Left cardiac atrium (tissue), 4 donors: ENCODE results near the gene PPM1M. TPM values are rescaled to one million over a fixed set of nuclear protein-coding genes. Genes with fewer than 3 reads are reported as not detected.
"Not testable (repeated sequence)": the region's sequence is repeated elsewhere in the genome, so short reads cannot be mapped to it uniquely, and the experiment has no call there.

Experiments
- ATAC-seq, 2 donors: fragments of 200-7000 bp; cut with Tn5 transposase; one replicate each; pipeline ENCODE4 v1.9.1; 2020; ENCODE audit warnings: mild to moderate bottlenecking in 2 of 2, moderate library complexity in 2 of 2
- DNase-seq: peaks from one replicate; pipeline ENCODE4 v3.0.0-alpha.2; 2020
- intact Hi-C, 2 donors: fragments of 100-400 bp; cut with DNase I; formaldehyde crosslinking; loops; one replicate each; pipeline versions ENCODE4 v1.14.1 to v1.15.1; 2022 to 2023
- total RNA-seq, 2 donors: library from RNA; stranded (reverse); fragmentation: NEBNext Ultra II Directional; extraction: Animal tissue kit (Norgen Biotek cat#: 25700); gene quantifications; one replicate each; pipeline ENCODE4 v1.2.1, GENCODE V29; 2021
- donor health status: DM: no; HTN: yes; CAD: no.
- donor health status: DM: no; HTN: yes; CAD: no; lungs with severe emphysema.
- donor health status: DM: yes; HTN: yes; CAD: no.
- donor health status: Dilated cardiomyopathy.

PPM1M gene
- total RNA-seq, 2 donors from 2014 or later: 11.8 to 17.4 TPM

DNA sequence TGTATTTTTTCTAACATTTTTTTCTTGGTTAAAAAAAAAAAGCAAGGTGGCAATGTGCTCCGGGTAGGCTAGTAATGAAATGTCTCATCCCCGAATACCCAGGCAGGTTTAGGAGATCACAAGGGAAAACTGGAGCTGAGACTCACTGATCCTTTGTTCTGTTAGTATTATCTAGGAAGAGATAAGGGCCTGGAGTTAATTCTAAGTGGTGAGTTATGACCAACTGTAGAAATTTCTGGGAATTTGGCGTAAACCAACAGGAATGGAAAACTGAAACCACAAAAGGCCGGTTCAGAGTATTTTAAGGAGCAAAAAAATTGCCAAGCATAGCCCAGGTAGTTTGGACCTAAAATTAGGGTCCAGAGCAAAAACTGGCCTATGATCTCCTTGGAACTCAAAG, 12.4 kb downstream of the PPM1M start:
- intact Hi-C loops: no loop called here
- ATAC-seq: no peak
- no peak for DNase-seq

DNA sequence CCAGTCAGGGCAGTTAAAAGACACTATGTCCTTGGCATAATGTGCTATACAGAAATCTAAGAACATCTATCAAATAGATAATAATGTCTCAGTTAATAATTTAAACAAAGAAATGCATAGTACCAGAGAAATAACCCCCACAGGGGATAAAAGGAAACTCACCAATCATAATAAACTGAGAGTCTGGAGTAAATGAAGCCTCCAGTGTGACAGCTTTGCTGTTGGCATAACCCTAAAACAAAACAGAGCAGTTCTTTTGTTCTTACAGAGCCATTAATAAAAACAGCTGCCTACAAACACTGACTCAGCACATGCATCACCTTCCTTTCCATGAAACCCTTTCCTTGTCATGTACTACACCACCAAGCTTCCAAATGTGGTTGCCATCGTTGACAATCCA, 13.5 kb downstream of the PPM1M start:
- intact Hi-C loops: no loop called here
- no peak for DNase-seq
- ATAC-seq: no peak

DNA sequence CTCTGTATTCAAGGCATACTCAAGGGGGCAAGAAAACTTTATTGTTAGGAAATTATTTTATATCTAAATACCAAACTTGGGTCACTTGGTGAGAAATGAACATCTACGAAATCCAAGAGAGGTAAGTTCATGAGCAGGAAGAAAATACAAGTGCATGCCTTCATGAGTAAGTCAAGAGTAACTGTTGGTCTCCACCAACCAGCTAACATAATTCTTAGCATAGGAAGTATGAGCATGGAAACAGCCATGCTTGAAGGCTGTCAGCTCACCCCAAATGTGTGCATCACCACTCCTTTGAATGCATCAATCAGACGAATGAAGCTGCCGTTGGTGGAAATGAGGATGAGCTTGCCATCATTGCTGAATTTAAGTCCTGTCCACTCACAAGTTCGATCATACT, 13.9 kb downstream of the PPM1M start:
- DNase-seq (no peak), ATAC-seq (no peak)
- intact Hi-C loops: no loop called here

DNA sequence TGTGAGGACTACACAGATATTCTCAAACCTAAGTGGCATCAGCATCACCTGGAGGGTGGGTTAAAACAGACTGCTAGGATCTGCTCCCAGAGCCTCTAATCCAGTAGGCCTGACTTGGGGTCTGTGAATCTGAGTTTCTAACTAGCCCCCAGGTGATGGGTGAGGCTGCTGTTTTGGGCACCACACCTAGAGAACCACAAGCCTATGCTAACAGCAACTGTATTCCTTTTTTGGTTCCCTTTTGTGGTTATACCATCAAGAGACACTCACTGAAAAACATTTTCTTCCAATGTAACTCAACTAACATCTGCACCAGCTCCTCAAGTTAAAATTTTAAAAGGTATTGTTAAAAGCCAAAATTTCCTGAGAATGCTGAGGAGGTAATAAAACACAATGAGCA, 16.9 kb downstream of the PPM1M start:
- ATAC-seq (no peak), DNase-seq (no peak)
- intact Hi-C loops: no loop called here

DNA sequence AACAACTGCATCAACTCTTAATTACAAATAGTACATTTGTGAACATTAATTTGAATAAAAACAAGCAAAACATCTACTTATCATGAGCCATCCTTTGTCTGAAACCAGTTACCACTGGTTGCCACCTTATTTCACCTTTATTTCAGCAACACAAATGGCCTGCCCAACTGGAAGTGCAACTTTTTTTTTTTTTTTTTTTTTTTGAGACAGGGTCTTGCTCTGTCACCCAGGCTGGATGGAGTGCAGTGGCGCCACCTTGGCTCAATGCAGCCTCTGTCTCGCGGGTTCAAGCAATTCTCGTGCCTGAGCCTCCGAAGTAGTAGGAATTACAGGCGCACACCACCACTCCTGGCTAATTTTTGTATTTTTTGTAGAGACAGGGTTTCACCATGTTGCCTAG, 19.8 kb downstream of the PPM1M start:
- DNase-seq (no peak), ATAC-seq (no peak)
- intact Hi-C loops: no loop called here

DNA sequence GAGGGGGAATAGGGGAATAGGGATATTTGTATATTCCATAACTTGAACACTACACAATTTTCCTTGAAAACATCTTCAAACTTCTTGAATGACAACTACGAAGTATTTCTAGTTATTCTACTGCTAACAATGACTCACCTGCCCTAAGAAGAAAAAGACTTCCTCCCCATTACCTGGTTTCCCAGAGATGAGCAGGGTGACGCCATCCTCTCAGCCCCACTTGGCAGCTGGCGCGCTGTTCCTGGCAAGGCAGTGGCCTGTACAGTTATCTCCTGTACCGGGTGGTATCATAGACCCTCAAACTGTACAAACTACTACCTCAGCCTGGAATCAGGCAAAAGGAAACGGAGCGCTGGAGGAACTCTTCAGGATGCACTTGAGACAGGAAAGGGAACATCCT, 22.5 kb downstream of the PPM1M start:
- ATAC-seq: peak in 1 of 2 donors; percentile 43
- intact Hi-C loops: no loop called here
- DNase-seq: no peak

DNA sequence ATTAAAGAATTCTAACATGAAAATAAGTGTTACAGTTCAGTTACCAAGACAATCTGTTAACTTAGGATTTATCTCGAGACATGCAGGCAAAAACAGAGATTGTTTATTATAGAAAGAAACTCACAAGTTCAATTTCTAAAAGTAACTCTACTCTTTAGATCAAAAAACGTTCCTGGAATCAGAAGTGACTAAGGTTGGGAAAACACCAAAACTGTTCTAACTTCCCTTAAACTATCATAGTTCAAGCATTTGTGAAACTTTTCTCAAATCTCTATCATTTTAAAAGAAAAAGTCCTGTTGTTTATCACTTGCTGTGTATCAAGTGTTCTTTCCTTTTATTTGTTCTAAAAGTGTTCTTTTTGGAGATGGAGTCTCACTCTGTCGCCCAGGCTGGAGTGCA, 24.2 kb downstream of the PPM1M start:
- no peak for ATAC-seq
- no peak for DNase-seq
- intact Hi-C loops: no loop called here

DNA sequence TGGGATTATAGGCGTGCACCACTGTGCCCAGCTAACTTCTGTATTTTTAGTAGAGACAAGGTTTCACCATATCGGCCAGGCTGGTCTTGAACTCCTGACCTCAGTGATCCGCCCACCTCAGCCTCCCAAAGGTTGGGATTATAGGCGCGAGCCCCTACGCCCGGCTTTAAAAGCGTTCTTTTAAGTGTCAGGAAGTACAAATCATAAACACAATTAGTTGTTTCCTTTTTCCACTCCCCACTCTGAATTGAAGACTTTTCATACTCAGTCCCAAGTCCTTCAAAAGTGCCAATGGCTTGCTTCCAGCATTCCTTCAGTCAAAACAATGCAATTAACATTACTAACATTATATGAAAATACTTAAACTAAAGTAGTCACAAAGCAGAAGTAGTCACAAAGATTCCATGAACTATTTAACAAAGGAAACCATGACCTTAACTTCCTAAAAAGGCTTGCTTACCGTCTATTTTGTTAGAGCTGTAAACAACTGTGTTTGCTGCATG, 24.7 kb downstream of the PPM1M start:
- peak in 1 of 2 donors; percentile 21 for ATAC-seq
- intact Hi-C loops: no loop called here
- DNase-seq: no peak

DNA sequence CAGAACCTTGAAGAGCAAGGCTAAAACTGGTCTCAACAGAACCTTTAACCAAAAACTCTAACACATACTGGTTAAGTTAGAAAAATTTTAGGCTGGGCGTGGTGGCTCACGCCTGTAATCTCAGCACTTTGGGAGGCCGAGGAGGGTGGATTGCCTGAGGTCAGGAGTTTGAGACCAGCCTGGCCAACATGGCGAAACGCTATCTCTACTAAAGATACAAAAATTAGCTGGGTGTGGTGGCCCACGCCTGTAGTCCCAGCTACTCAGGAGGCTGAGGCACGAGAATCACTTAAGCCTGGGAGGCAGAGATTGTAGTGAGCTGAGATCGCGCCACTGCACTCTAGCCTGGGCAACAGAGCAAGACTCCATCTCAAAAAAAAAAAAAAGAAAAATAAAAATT, 26.6 kb downstream of the PPM1M start:
- intact Hi-C loops: not testable (repeated sequence)

DNA sequence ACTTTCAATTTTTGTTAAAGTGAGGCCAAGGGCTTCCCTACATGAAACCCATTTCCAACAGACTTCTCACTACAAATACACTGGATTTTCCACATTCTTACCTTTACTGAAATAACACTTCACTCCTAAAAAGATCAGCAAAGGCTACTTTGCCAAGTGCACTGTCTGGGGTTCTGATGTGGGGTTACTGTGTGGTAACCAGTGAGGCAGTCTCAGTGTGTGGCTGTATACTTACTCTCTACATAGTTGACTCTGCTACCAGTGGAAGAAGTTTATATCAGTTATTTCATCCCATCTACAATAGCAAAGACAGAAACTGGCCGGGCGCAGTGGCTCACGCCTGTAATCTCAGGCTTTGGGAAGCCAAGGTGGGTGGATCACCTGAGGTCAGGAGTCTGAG, 27.3 kb downstream of the PPM1M start:
- intact Hi-C loops: no loop called here

More for the DNA sequence above, 26.6 kb downstream of the PPM1M start:
- DNase-seq, ATAC-seq: not testable (repeated sequence)

DNA sequence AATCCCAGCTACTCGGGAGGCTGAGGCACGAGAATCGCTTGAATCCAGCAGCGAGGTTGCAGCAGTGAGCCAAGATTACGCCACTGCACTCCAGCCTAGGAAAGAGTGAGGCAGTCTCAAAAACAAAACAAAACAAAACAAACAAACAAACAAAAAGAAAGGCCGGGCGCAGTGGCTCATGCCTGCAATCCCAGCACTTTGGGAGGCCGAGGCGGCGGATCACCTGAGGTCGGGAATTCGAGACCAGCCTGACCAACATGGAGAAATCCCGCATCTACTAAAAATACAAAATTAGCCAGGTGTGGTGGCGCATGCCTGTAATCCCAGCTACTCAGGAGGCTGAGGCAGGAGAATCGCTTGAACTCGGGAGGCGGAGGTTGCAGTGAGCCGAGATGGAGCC, 29.2 kb downstream of the PPM1M start:
- intact Hi-C loops: loop anchor here in 1 of 2 donors (5.0 kb wide), 2 partner anchors 32 to 272 kb away; no protein-coding TSS in a partner anchor
- DNase-seq, ATAC-seq: not testable (repeated sequence)

More for the DNA sequence above, 27.3 kb downstream of the PPM1M start:
- ATAC-seq (no peak), DNase-seq (no peak)

DNA sequence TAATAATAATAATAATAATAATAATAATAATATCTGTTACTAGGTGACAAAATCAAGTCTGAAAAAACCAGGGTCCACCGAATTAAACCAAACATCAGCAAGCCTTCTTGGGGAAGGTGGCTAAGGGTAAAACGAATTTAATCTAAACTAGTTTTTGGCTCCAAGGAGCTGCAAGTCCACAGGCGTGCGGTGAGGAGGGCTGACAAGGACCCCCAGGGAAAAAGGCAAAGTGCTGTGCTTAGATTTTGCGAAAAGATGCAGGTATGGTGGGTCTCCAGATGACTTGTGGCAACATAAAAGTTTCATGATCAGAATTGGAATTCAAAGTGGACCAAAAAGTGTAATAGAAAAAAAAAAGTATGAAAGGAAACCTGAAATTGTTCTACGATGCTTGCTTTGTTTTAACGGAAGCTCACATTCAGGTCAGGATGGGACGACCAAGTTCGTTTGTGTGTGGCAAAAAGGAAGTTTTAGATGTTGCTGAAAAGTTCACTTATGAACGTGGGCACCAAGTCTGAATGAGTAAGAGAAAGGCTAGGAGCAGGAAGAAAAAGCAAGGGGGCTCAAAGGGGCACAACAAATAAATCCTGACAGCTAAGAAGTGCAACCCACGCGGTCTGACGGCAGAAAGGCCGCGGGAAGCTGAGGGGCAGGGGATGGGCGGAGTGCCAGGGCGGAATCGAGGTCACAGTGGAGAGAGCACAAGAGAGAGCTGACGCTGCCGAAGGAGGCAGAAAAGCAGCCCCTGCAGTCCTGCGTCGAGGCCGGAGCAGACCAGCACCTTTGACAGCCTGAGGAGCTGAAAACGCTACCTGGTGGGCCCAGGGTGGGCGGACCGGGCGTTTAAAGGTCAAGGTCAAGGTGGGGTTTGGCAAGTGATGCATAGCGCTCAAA, 31.8 kb downstream of the PPM1M start:
- ATAC-seq: peak; percentile 64
- intact Hi-C loops: loop anchor here in 1 of 2 donors (5.0 kb wide), 2 partner anchors 35 to 275 kb away; no protein-coding TSS in a partner anchor
- peak; percentile 88 for DNase-seq

DNA sequence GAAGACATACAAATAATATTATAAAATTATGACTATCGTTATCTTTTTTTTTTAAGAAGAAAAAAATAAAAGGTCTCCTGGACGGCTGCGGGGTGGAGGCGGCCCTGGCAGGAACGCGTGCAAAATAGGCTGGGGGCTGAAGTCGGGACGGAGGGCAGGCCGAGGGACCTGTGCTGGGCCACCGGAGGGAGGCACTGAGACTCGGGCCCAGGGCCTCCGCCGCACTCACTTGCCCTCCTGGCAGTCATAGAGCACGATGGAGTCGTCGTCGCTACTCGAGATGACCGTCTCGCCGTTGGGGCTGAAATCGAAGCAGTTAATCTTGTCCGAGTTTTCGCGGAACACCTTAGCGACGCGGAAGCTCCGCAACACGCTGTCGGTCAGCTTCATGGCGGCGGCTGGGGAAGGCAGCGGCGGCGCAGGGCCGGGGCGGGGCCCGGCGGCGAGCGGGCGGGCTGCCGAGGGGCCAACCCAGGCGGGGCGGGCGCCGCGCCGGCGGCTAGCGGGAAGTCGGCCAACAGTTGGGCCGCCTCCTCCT, 32.5 kb downstream of the PPM1M start:
- DNase-seq: peak; percentile 68
- intact Hi-C loops: loop anchor here in 1 of 2 donors (5.0 kb wide), 2 partner anchors 36 to 276 kb away; no protein-coding TSS in a partner anchor
- ATAC-seq: peak; percentile 82 to 88

DNA sequence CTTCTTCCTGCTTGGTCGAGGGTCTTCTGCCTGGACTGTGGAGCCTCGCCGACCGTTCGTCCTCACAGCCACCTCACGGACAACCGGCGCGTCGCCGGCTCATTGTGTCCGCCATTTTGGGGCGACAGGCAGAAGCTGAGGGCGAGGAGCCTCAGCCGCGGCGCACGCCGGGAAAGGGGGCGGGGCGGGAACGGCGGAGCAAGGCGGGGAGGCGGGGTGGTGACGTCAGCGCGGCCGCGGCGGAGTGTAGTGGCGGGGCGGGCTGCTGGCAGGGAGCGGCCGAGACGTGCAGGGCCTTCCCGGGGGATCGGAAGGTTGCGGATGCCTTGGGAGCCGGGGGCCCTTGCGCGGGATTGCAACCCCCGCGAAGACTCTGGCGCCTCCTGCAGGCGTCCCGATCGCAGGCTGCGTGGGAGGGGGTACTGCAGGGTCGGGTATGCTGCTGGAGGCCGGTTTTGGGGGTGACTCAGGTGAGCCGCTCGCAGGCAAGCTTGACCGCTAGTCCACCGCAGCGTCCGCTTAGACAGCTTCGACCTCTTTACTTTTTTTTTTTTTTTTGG, 33.0 kb downstream of the PPM1M start, which contains the start of gene WDR82:
TSS of gene WDR82 (minus strand) at position 140 of the 560 bp plus-strand sequence. CDS start 288 bp downstream, outside the sequence.
- intact Hi-C loops: loop anchor here in 1 of 2 donors (5.0 kb wide), 2 partner anchors 36 to 276 kb away; no protein-coding TSS in a partner anchor
- ATAC-seq (peak; percentile 97), DNase-seq (peak; percentile 98)

DNA sequence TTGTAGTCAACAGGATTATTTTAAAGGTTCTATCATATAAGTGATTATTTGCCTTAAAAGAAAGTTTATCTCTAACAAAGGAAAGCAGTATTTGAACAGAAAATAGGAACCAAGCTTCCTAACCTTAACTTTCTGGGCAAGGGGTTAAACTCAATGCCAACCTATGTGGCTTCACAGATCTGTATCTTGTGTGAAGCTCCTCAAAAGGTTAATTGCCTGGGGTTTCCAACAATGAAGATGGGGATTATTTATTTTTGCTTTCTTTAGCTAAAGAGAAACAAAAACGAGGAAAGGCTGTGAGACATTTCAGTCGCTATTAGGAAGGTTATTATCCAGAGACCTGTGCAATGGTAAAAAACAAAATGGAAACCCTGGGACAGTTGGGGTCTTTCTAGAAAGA, 34.0 kb downstream of the PPM1M start:
- no peak for DNase-seq

DNA sequence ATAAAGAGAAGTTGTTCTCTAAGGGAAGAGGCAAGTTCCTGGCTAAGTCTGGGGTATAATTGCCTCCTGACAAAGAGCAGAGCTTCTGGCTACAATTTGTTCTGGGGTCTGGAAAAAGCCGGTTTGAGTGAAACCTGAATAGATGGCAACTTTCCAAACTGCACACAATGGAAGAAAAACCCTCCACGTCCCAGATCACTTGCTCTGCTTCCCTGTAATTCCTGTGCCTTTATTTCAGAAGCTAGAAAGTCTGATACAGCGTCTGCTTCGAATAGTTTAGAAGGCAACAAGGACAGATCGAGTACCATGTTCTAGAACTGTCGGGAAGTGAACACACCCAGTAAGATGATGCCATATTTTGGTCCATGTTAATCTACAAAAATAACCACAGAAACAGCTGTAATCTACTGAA, 34.5 kb downstream of the PPM1M start:
- ATAC-seq (no peak), DNase-seq (no peak)
- intact Hi-C loops: no loop called here

More for the DNA sequence above, 34.0 kb downstream of the PPM1M start:
- ATAC-seq: no peak
- intact Hi-C loops: loop anchor here in 1 of 2 donors (5.0 kb wide), 2 partner anchors 37 to 277 kb away; no protein-coding TSS in a partner anchor

DNA sequence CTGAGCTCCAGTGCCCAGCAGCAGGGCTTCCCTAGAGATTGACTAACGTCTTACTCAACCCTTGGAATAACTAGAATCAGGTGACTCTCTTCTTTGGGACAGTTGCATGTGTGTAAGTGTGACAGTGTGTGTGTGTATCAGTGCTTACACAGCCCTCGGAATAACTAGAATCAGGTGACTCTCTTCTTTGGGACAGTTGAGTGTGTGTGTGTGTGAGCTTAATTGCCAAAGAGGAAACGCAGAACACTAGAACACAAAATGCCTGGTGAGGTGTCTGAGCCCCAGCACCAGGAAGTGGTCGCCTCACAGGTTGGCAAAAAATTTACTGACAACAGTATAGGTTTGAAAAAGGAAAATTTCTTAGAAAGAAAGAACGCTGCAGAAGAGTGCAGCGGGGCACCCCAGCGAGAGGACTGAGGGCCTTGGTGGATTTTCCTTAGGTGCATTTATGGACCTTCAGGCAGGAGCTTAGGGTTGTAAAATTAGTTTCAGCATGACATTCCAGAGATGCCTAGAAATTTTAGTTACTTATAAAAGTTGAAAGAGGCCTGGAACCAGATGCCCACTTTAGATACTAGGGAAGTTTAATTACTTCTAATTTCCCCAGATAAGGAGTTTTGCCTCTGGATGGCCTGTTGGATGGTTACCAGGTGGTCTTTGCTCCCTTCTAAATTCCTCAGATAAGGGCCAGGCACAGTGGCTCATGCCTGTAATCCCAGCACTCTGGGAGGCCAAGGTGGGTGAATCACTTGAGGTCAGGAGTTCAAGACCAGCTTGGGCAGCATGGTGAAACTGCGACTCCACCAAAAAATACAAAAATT, 36.6 kb downstream of the PPM1M start:
- ATAC-seq (no peak), DNase-seq (no peak)
- intact Hi-C loops: no loop called here

DNA sequence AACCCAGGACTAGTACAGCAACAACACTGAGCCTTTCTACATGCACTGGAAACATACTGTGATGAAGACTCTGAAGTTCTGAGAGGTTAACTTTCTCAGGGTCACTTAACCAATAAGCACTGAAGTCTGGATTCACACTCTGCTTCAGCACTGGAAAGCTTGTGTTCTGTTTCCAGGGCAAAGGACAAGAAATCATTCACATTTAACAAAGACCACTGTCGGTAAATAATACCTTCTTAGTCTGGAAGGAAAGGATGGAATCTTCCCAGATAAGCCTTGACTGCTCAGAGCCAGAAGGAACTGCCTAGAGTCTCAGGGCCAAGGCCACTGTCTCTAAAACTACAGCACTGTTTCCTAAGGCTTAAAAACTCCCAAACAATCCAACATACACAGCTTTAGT, 37.7 kb downstream of the PPM1M start:
- intact Hi-C loops: no loop called here
- ATAC-seq: no peak
- no peak for DNase-seq

DNA sequence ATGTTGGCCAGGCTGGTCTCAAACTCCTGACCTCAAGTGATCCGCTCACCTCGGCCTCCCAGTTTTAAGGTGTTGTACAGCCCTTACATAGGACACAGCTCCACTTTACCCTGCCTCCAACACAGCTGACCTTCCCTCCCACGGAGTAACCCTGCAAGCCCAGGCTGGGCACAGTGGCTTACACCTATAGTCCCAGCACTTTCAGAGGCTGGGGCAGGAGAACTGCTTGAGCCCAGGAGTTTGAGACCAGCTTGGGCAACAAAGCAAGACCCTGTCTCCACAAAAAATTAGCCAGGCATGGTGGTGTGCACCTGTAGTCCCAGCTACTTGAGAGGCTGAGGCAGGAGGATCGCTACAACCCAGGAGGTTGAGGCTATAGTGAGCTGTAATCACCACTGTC, 38.5 kb downstream of the PPM1M start:
- intact Hi-C loops, DNase-seq, ATAC-seq: not testable (repeated sequence)
